ENCODE measurements around the gene CADPS2.

The CADPS2 gene

GRCh38 chr7:122305475-122306319, 580.6 kb downstream of the CADPS2 start:
- H3K27ac ChIP-seq = no peak overlapping the region
- no peak for DNase-seq (ENCODE audit: low spot score)
- CTCF ChIA-PET = interaction anchor here (0.7 kb wide), 1 partner anchor 666 kb away, joined by 3 read pairs; no protein-coding TSS in a partner anchor
- TF ChIP-seq CTCF (conservative IDR thresholded peaks at IDR 0.05; ENCODE audit: low read depth) = no peak
- POLR2A ChIA-PET (ENCODE audit: low non-redundant PET) = no interaction called here

GRCh38 chr7:122304996-122305421, 581.3 kb downstream of the CADPS2 start:
- DNase-seq (ENCODE audit: low spot score) = no peak
- TF ChIP-seq CTCF (conservative IDR thresholded peaks at IDR 0.05; ENCODE audit: low read depth) = no peak
- no peak overlapping the region for H3K27ac ChIP-seq
- CTCF ChIA-PET = no interaction called here
- POLR2A ChIA-PET (ENCODE audit: low non-redundant PET) = no interaction called here

GRCh38 chr7:122304319-122304975, 581.8 kb downstream of the CADPS2 start, which contains the start of gene FEZF1:
FEZF1 (minus strand) TSS chr7:122304750; CDS start chr7:122304437, 313 bp downstream.
- ChIA-PET POLR2A (ENCODE audit: low non-redundant PET) (no interaction called here), CTCF (no interaction called here)
- no peak for TF ChIP-seq CTCF (conservative IDR thresholded peaks at IDR 0.05; ENCODE audit: low read depth)
- H3K27ac ChIP-seq = no peak within 1 kb of the TSS
- DNase-seq (ENCODE audit: low spot score) = no peak

DNA sequence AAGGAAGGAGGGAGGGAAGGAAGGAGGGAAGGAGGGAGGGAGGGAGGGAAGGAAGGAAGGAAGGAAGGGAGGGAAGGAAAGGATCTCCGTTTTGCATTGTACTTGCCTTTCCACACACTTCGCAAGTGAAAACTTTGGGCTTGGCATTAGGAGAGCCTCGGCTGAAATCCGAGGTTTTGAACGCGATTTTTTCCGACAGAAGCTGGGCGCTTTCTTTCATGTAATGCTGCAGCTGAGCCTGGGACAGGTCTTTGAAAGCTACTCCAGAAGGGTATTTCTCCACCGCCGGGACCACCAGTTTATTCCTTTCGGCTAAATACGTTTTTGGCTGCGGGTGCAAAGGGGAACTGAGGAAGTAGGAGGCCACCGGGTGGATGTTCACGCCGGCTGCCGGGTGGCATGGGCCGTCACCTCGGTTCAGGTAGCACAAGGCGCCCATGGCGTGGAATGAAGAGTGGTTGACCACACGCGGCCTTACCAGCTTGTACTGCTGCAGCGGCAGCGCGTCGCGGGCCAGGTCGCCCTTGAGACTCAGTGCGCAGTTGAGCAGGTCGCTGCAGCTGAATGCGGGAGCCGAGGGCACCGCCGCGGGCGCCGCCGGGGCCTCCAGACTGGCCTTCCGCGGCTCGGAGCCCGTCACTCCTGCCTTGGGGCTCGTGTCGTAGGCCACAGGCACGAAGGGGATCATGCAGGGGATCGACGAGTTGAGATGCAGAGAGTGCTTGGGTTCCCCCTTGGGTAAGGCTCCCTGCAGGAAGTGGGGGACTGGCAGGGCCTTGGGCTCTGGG, 582.5 kb downstream of the CADPS2 start:
- no peak for TF ChIP-seq CTCF (conservative IDR thresholded peaks at IDR 0.05; ENCODE audit: low read depth)
- no peak for DNase-seq (ENCODE audit: low spot score)
- POLR2A ChIA-PET (ENCODE audit: low non-redundant PET) = no interaction called here
- CTCF ChIA-PET = no interaction called here
- H3K27ac ChIP-seq = no peak overlapping the region

DNA sequence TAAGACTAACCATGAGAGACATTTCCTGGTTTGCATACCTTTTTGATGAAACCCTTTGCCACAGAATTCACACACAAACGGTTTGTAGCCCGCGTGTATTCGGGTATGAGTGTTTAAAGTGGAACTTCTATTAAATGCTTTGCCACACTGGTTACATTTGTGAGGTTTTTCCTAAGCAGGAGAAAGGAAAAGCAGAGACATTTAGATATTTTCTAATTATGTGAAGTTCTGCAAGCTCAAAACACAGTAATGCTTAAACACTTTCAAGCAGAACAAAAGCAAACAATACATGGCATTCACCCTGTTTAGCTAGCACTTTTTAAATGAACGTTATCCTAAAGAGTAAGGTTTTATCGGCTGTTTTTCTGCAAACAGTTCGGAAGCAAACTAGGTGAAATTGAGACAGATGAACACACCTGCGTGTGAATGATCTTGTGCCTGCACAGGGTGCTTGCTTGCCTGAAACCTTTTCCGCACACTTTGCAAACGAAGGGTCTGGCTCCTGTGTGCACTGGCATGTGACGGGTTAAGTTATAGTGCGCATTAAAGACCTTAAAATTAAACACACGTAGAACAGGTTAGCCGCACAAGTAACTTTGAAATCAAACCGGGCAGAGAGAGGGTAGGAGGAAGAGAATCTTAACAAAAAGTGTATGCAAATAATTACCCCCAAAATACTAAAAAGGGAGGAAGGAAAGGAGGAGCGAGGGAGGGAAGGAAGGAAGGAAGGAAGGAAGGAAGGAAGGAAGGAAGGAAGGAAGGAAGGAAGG, 583.3 kb downstream of the CADPS2 start:
- TF ChIP-seq CTCF (conservative IDR thresholded peaks at IDR 0.05; ENCODE audit: low read depth) = no peak
- DNase-seq (ENCODE audit: low spot score) = no peak
- H3K27ac ChIP-seq = no peak overlapping the region
- ChIA-PET POLR2A (ENCODE audit: low non-redundant PET) (no interaction called here), CTCF (no interaction called here)
